H9 (cell line): ENCODE measurements around the gene PEX12. TPM values are rescaled to one million over a fixed set of nuclear protein-coding genes. Genes with fewer than 3 reads are reported as not detected.

Source experiments
- DNase-seq: peaks from one replicate; pipeline ENCODE4 v3.0.0-alpha.2; 2017
- H2AFZ ChIP-seq: one replicate; pipeline ENCODE4 v1.6.1; 2013; ENCODE audit warnings: mild to moderate bottlenecking, low read length, control low read depth, moderate library complexity
- H2AK5ac ChIP-seq: 2 replicates; pipeline ENCODE4 v1.6.1; 2013; ENCODE audit warnings: low read length, control low read depth, mixed read lengths; ENCODE audit not compliant: insufficient read length
- H2BK120ac ChIP-seq: one replicate; pipeline ENCODE4 v1.6.1; 2013; ENCODE audit warnings: low read depth, mild to moderate bottlenecking, low read length, control low read depth, inconsistent platforms; ENCODE audit not compliant: poor library complexity, severe bottlenecking
- H2BK12ac ChIP-seq: 2 replicates; pipeline ENCODE4 v1.6.1; 2013; ENCODE audit warnings: low read length, control low read depth, mixed read lengths, low read depth; ENCODE audit not compliant: insufficient read length
- H2BK15ac ChIP-seq: 2 replicates; pipeline ENCODE4 v1.6.1; 2013; ENCODE audit warnings: low read depth, low read length, control low read depth
- H2BK20ac ChIP-seq: one replicate; pipeline ENCODE4 v1.6.1; 2013; ENCODE audit warnings: low read depth, mild to moderate bottlenecking, low read length, control low read depth, inconsistent platforms; ENCODE audit not compliant: poor library complexity, severe bottlenecking
- H2BK5ac ChIP-seq: 2 replicates; pipeline ENCODE4 v1.6.1; 2013; ENCODE audit warnings: low read length, control low read depth, mixed read lengths; ENCODE audit not compliant: insufficient read length
- H3K14ac ChIP-seq: 2 replicates; pipeline ENCODE4 v1.6.1; 2013; ENCODE audit warnings: low read length, control low read depth; ENCODE audit not compliant: insufficient read depth
- H3K18ac ChIP-seq: 2 replicates; pipeline ENCODE4 v1.6.1; 2013; ENCODE audit warnings: low read depth, mild to moderate bottlenecking, mixed read lengths, low read length, control low read depth; ENCODE audit not compliant: insufficient read length
- H3K23ac ChIP-seq: 2 replicates; pipeline ENCODE4 v1.6.1; 2013; ENCODE audit warnings: low read length, control low read depth, mixed read lengths, low read depth; ENCODE audit not compliant: insufficient read length
- H3K23me2 ChIP-seq: 2 replicates; pipeline ENCODE4 v1.6.1; 2013; ENCODE audit warnings: low read depth, mild to moderate bottlenecking, mixed read lengths, low read length, control low read depth; ENCODE audit not compliant: insufficient read length, poor library complexity, severe bottlenecking
- H3K27ac ChIP-seq: 2 replicates; pipeline ENCODE4 v1.5.1; 2013; ENCODE audit warnings: low read length, control low read depth, mixed read lengths, low read depth; ENCODE audit not compliant: insufficient read length
- H3K27me3 ChIP-seq: 2 replicates; pipeline ENCODE4 v1.6.1; 2013; ENCODE audit warnings: low read length, control low read depth, inconsistent platforms; ENCODE audit not compliant: insufficient read depth
- H3K4ac ChIP-seq: 2 replicates; pipeline ENCODE4 v1.6.1; 2013; ENCODE audit warnings: low read depth, mild to moderate bottlenecking, control low read depth, inconsistent platforms, low read length, moderate library complexity
- H3K4me1 ChIP-seq: 2 replicates; pipeline ENCODE4 v1.6.1; 2013; ENCODE audit warnings: low read length, control low read depth, inconsistent platforms; ENCODE audit not compliant: insufficient read depth
- H3K4me2 ChIP-seq: 2 replicates; pipeline ENCODE4 v1.6.1; 2013; ENCODE audit warnings: low read length, control low read depth, mixed read lengths; ENCODE audit not compliant: insufficient read length, insufficient read depth
- H3K56ac ChIP-seq: 2 replicates; pipeline ENCODE4 v1.6.1; 2013; ENCODE audit warnings: low read depth, mild to moderate bottlenecking, mixed read lengths, low read length, control low read depth; ENCODE audit not compliant: insufficient read length
- H3K79me1 ChIP-seq: 2 replicates; pipeline ENCODE4 v1.6.1; 2013; ENCODE audit warnings: low read depth, mild to moderate bottlenecking, moderate library complexity, low read length, control low read depth, inconsistent platforms; ENCODE audit not compliant: insufficient read depth, poor library complexity, severe bottlenecking
- H3K79me2 ChIP-seq: 2 replicates; pipeline ENCODE4 v1.6.1; 2013; ENCODE audit warnings: low read length, control low read depth, inconsistent platforms; ENCODE audit not compliant: insufficient read depth
- H3K9ac ChIP-seq: 2 replicates; pipeline ENCODE4 v1.6.1; 2013; ENCODE audit warnings: low read length, control low read depth, mixed read lengths; ENCODE audit not compliant: insufficient read length; ENCODE audit errors: extremely low read depth
- H3K9me3 ChIP-seq: one replicate; pipeline ENCODE4 v1.6.1; 2013; ENCODE audit warnings: low read depth, low read length, inconsistent platforms; ENCODE audit not compliant: control insufficient read depth
- H3T11ph ChIP-seq: one replicate; pipeline ENCODE4 v1.6.1; 2013; ENCODE audit warnings: mild to moderate bottlenecking, low read length, control low read depth, inconsistent platforms
- H4K20me1 ChIP-seq: one replicate; pipeline ENCODE4 v1.6.1; 2013; ENCODE audit not compliant: control insufficient read depth, insufficient read length, insufficient read depth
- H4K5ac ChIP-seq: 2 replicates; pipeline ENCODE4 v1.6.1; 2013; ENCODE audit warnings: low read depth, mild to moderate bottlenecking, mixed read lengths, low read length, control low read depth; ENCODE audit not compliant: insufficient read length
- H4K8ac ChIP-seq: replicated peaks from 2 replicates; pipeline ENCODE4 v1.6.1; 2013; ENCODE audit warnings: low read length, control low read depth, mixed read lengths, low read depth; ENCODE audit not compliant: insufficient read length
- H4K91ac ChIP-seq: 2 replicates; pipeline ENCODE4 v1.6.1; 2013; ENCODE audit warnings: low read depth, mild to moderate bottlenecking, moderate library complexity, mixed read lengths, low read length, control low read depth; ENCODE audit not compliant: insufficient read length
- H3K27ac Mint-ChIP-seq, 3 experiments: 2 replicates in 2 of 3; 3 replicates in 1 of 3; pipeline ENCODE4 v1.8.0; 2020 to 2021; ENCODE audit warnings: mixed read lengths in 3 of 3, mild to moderate bottlenecking in 1 of 3, moderate library complexity in 1 of 3
- H3K27me3 Mint-ChIP-seq: 2 replicates; pipeline ENCODE4 v1.8.0; 2021; ENCODE audit warnings: low read depth, mild to moderate bottlenecking, moderate library complexity, mixed read lengths
- H3K36me3 Mint-ChIP-seq, 3 experiments: 2 replicates in 2 of 3; 3 replicates in 1 of 3; pipeline ENCODE4 v1.8.0; 2020 to 2021; ENCODE audit warnings: low read depth in 3 of 3, mixed read lengths in 3 of 3; ENCODE audit not compliant: insufficient read depth in 1 of 3
- H3K4me1 Mint-ChIP-seq, 2 experiments: 2 replicates each; pipeline ENCODE4 v1.8.0; 2020; ENCODE audit warnings: mixed read lengths in 2 of 2
- H3K4me3 Mint-ChIP-seq, 2 experiments: 2 replicates in 1 of 2; 3 replicates in 1 of 2; pipeline ENCODE4 v1.8.0; 2020 to 2021; ENCODE audit warnings: mild to moderate bottlenecking in 2 of 2, mixed read lengths in 2 of 2, moderate library complexity in 1 of 2
- H3K9me3 Mint-ChIP-seq, 2 experiments: 2 replicates in 1 of 2; 3 replicates in 1 of 2; pipeline ENCODE4 v1.8.0; 2020; ENCODE audit warnings: mild to moderate bottlenecking in 2 of 2, mixed read lengths in 2 of 2, moderate library complexity in 1 of 2
- WGBS: extraction: QIAGEN DNeasy Blood & Tissue Kit; methylation state at CpG from one replicate; pipeline ENCODE4 v1.1.7; 2013; ENCODE audit warnings: missing lambda C conversion rate, low lambda C conversion rate, mixed read lengths; ENCODE audit not compliant: insufficient read length; ENCODE audit errors: extremely low coverage; 5-methylcytosine and 5-hydroxymethylcytosine counted together
- total RNA-seq: library from RNA; stranded (reverse); gene quantifications from 2 replicates; pipeline ENCODE4 v1.2.1, GENCODE V29; 2021
- TF ChIP-seq, protein P1 (sequence below): fragments of 200-600 bp; sonication (generic); conservative IDR thresholded peaks from 3 replicates; pipeline ENCODE4 v1.8.0; 2021; ENCODE audit warnings: antibody characterized with exemption, mild to moderate bottlenecking

PEX12 gene
- total RNA-seq, 1 experiment from 2014 or later, result 5.4 TPM

GRCh38 chr17:35575759-35576158, 2.6 kb downstream of the PEX12 start:
- peaks cover 9 to 10% of the 10 kb centered on the region in 2 experiments for H3K4me1 Mint-ChIP-seq

More at GRCh38 chr17:35575759-35576158, 2.6 kb downstream of the PEX12 start:
- Mint-ChIP-seq H3K27ac (no peak overlapping the region), H3K4me3 (no peak overlapping the region), H3K27me3 (no peaks in the 10 kb centered on the region; the same call in 1 of the 2 replicates), H3K9me3 (no peaks in the 10 kb centered on the region), H3K36me3 (peaks cover 0 to 20% (median 4%) of the 10 kb centered on the region in 3 experiments; a peak in 3 of 7 replicates)
- H4K91ac ChIP-seq, result no peak overlapping the region
- no peak overlapping the region for H3K14ac ChIP-seq
- no peaks in the 10 kb centered on the region; the same call in 1 of the 2 replicates for H3K79me2 ChIP-seq
- H3K9ac ChIP-seq, result no peak overlapping the region
- no peak overlapping the region for H3K23ac ChIP-seq
- no peaks in the 10 kb centered on the region for H3K9me3 ChIP-seq
- no peak overlapping the region for H2BK20ac ChIP-seq
- H2AK5ac ChIP-seq, result no peak overlapping the region
- H2AFZ ChIP-seq, result no peak overlapping the region
- TF ChIP-seq, protein P1, sequence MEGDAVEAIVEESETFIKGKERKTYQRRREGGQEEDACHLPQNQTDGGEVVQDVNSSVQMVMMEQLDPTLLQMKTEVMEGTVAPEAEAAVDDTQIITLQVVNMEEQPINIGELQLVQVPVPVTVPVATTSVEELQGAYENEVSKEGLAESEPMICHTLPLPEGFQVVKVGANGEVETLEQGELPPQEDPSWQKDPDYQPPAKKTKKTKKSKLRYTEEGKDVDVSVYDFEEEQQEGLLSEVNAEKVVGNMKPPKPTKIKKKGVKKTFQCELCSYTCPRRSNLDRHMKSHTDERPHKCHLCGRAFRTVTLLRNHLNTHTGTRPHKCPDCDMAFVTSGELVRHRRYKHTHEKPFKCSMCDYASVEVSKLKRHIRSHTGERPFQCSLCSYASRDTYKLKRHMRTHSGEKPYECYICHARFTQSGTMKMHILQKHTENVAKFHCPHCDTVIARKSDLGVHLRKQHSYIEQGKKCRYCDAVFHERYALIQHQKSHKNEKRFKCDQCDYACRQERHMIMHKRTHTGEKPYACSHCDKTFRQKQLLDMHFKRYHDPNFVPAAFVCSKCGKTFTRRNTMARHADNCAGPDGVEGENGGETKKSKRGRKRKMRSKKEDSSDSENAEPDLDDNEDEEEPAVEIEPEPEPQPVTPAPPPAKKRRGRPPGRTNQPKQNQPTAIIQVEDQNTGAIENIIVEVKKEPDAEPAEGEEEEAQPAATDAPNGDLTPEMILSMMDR, result no peak
- H3K4me1 ChIP-seq, result no peaks in the 10 kb centered on the region
- no peaks in the 10 kb centered on the region for H3K79me1 ChIP-seq
- no CpG with 5 or more reads among the region's 3 CpGs for WGBS
- no peak overlapping the region for H3K56ac ChIP-seq
- H4K5ac ChIP-seq, result no peak overlapping the region
- H2BK15ac ChIP-seq, result no peak overlapping the region
- no peak overlapping the region for H4K8ac ChIP-seq
- no peak overlapping the region for H3K4ac ChIP-seq
- H3K23me2 ChIP-seq, result peaks cover 8% of the 10 kb centered on the region
- no peak overlapping the region for H2BK120ac ChIP-seq
- no peaks in the 10 kb centered on the region for H3K27me3 ChIP-seq
- H2BK12ac ChIP-seq, result no peak overlapping the region
- no peak overlapping the region for H3K4me2 ChIP-seq
- H2BK5ac ChIP-seq, result no peak overlapping the region
- H3K27ac ChIP-seq, result no peak overlapping the region
- no peak for DNase-seq
- no peak overlapping the region for H3K18ac ChIP-seq
- no peaks in the 10 kb centered on the region for H4K20me1 ChIP-seq
- H3T11ph ChIP-seq, result no peak overlapping the region
